HepG2 (cell line): ENCODE measurements around the gene SLC6A8. TPM values are rescaled to one million over a fixed set of nuclear protein-coding genes. Genes with fewer than 3 reads are reported as not detected.

ENCODE experiments used
- AKAP8 ChIP-seq: sonication (generic); formaldehyde crosslinking; IDR thresholded peaks from 2 replicates; pipeline ENCODE4 v1.5.1; 2020; ENCODE audit warnings: mild to moderate bottlenecking, missing genetic modification reagents
- BCLAF1 ChIP-seq: fragments of 450-650 bp; IDR thresholded peaks from 2 replicates; pipeline ENCODE4 v1.6.1; 2017; ENCODE audit warnings: mild to moderate bottlenecking
- ERF ChIP-seq: IDR thresholded peaks from 2 replicates; pipeline ENCODE4 v1.6.1; 2018; ENCODE audit warnings: missing biosample characterization, missing genetic modification reagents
- HDAC1 ChIP-seq: sonication (generic); formaldehyde crosslinking; IDR thresholded peaks from 2 replicates; pipeline ENCODE4 v1.5.1; 2020; ENCODE audit warnings: mild to moderate bottlenecking, missing genetic modification reagents
- HMG20B ChIP-seq: conservative IDR thresholded peaks from 2 replicates; pipeline ENCODE4 v1.6.1; 2016; ENCODE audit warnings: missing genetic modification reagents, missing compliant biosample characterization
- NR1H2 ChIP-seq: sonication (generic); formaldehyde crosslinking; IDR thresholded peaks from 2 replicates; pipeline ENCODE4 v1.8.1; 2022; ENCODE audit warnings: low read depth, missing genetic modification reagents, borderline replicate concordance
- PATZ1 ChIP-seq: sonication (generic); formaldehyde crosslinking; IDR thresholded peaks from 2 replicates; pipeline ENCODE4 v1.4.0; 2020; ENCODE audit warnings: missing genetic modification reagents
- RBFOX2 ChIP-seq: fragments of 200-400 bp; formaldehyde crosslinking; IDR thresholded peaks from 2 replicates; pipeline ENCODE4 v1.6.1; 2017; ENCODE audit warnings: low read depth, mild to moderate bottlenecking, low read length
- SATB2 ChIP-seq: sonication (generic); formaldehyde crosslinking; IDR thresholded peaks from 2 replicates; pipeline ENCODE4 v1.5.0; 2020; ENCODE audit warnings: missing genetic modification reagents
- SNAI1 ChIP-seq: sonication (generic); formaldehyde crosslinking; IDR thresholded peaks from 2 replicates; pipeline ENCODE4 v1.5.0; 2020; ENCODE audit warnings: mild to moderate bottlenecking, missing genetic modification reagents, borderline replicate concordance
- UBTF ChIP-seq: sonication (generic); formaldehyde crosslinking; IDR thresholded peaks from 2 replicates; pipeline ENCODE4 v1.4.0; 2020; ENCODE audit warnings: mild to moderate bottlenecking, missing genetic modification reagents
- ZNF383 ChIP-seq: sonication (generic); formaldehyde crosslinking; IDR thresholded peaks from 2 replicates; pipeline ENCODE4 v1.4.0; 2020; ENCODE audit warnings: missing genetic modification reagents, mild to moderate bottlenecking, borderline replicate concordance
- ZNF740 ChIP-seq: sonication (generic); formaldehyde crosslinking; IDR thresholded peaks from 2 replicates; pipeline ENCODE4 v1.4.0; 2020; ENCODE audit warnings: missing genetic modification reagents
- ZNF772 ChIP-seq: sonication (generic); formaldehyde crosslinking; IDR thresholded peaks from 2 replicates; pipeline ENCODE4 v1.5.0; 2020; ENCODE audit warnings: mild to moderate bottlenecking, missing genetic modification reagents
- polyA plus RNA-seq, 8 experiments: library from polyadenylated mRNA; depleted of rRNA in 3 of 8; stranded (reverse) in 7 of 8; unstranded in 1 of 8; fragments of >200 nt; fragmentation: Illumina TruSeq in 4 of 8; extraction: Trizol in 4 of 8; gene quantifications; 2 replicates each; pipeline versions ENCODE4 v1.2.1 to v1.2.3, GENCODE V29; 2011 to 2016; ENCODE audit warnings: low read depth in 4 of 8, missing spikeins in 1 of 8, mixed read lengths in 1 of 8; ENCODE audit not compliant: insufficient read depth in 1 of 8
- total RNA-seq, 5 experiments: library from RNA; depleted of rRNA; stranded (reverse); fragments of >200 nt; fragmentation: Illumina TruSeq; extraction: Trizol; gene quantifications; 2 replicates each; pipeline ENCODE4 v1.2.3, GENCODE V29; 2016; ENCODE audit warnings: low read depth in 1 of 5
- TF ChIP-seq, protein P1 (sequence below): IDR thresholded peaks from 2 replicates; pipeline ENCODE4 v1.6.1; 2016; ENCODE audit warnings: missing compliant biosample characterization, missing genetic modification reagents, borderline replicate concordance
- TF ChIP-seq, protein P2 (sequence below): sonication (generic); formaldehyde crosslinking; conservative IDR thresholded peaks from 2 replicates; pipeline ENCODE4 v1.4.0; 2020; ENCODE audit warnings: mild to moderate bottlenecking, missing genetic modification reagents, moderate library complexity

Gene SLC6A8
- total and polyA plus RNA-seq, 2 of the 13 experiments (the other 11 are each of a cell fraction or from before 2014, with no cell fraction given): 13.9 to 176 TPM

GRCh38 chrX:153644356-153645125 lies 43.2 kb upstream of the SLC6A8 start (continued):
- TF ChIP-seq ZNF772: no peak
- no peak for TF ChIP-seq ZNF383 (CRISPR knock-in tag)
- TF ChIP-seq ZNF740: 0 out of 2 replicates have a peak, but pooled peaks have one; percentile 35
- peak; percentile 94 for TF ChIP-seq AKAP8 (CRISPR knock-in tag)
- no peak for TF ChIP-seq SATB2 (CRISPR knock-in tag)
- TF ChIP-seq, protein P1, sequence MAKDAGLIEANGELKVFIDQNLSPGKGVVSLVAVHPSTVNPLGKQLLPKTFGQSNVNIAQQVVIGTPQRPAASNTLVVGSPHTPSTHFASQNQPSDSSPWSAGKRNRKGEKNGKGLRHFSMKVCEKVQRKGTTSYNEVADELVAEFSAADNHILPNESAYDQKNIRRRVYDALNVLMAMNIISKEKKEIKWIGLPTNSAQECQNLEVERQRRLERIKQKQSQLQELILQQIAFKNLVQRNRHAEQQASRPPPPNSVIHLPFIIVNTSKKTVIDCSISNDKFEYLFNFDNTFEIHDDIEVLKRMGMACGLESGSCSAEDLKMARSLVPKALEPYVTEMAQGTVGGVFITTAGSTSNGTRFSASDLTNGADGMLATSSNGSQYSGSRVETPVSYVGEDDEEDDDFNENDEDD (CRISPR knock-in tag): no peak
- peak; percentile 61 for TF ChIP-seq UBTF (CRISPR knock-in tag)
- no peak for TF ChIP-seq ERF (CRISPR knock-in tag)
- peak; percentile 61 for TF ChIP-seq RBFOX2
- 0 out of 2 replicates have a peak, but pooled peaks have one; percentile 18 for TF ChIP-seq HDAC1 (CRISPR knock-in tag)
- TF ChIP-seq SNAI1 (CRISPR knock-in tag): no peak
- no peak for TF ChIP-seq HMG20B (CRISPR knock-in tag)
- TF ChIP-seq PATZ1 (CRISPR knock-in tag): peak; percentile 50; the same call in 1 of the 2 replicates
- TF ChIP-seq, protein P2, sequence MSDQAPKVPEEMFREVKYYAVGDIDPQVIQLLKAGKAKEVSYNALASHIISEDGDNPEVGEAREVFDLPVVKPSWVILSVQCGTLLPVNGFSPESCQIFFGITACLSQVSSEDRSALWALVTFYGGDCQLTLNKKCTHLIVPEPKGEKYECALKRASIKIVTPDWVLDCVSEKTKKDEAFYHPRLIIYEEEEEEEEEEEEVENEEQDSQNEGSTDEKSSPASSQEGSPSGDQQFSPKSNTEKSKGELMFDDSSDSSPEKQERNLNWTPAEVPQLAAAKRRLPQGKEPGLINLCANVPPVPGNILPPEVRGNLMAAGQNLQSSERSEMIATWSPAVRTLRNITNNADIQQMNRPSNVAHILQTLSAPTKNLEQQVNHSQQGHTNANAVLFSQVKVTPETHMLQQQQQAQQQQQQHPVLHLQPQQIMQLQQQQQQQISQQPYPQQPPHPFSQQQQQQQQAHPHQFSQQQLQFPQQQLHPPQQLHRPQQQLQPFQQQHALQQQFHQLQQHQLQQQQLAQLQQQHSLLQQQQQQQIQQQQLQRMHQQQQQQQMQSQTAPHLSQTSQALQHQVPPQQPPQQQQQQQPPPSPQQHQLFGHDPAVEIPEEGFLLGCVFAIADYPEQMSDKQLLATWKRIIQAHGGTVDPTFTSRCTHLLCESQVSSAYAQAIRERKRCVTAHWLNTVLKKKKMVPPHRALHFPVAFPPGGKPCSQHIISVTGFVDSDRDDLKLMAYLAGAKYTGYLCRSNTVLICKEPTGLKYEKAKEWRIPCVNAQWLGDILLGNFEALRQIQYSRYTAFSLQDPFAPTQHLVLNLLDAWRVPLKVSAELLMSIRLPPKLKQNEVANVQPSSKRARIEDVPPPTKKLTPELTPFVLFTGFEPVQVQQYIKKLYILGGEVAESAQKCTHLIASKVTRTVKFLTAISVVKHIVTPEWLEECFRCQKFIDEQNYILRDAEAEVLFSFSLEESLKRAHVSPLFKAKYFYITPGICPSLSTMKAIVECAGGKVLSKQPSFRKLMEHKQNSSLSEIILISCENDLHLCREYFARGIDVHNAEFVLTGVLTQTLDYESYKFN (CRISPR knock-in tag): no peak
- no peak for TF ChIP-seq BCLAF1
- no peak for TF ChIP-seq NR1H2 (CRISPR knock-in tag)
